Cerebellar nuclear complex (tissue), 1 donor: Measurements from ENCODE around the gene APOD.
"Not testable (repeated sequence)": the region's sequence is repeated elsewhere in the genome, so short reads cannot be mapped to it uniquely, and the experiment has no call there.

Experiments
- DNase-seq, 2 experiments: peaks; one replicate each; lab custom pipeline; 2025; lab: John Stamatoyannopoulos, UW

Gene APOD

GRCh38 chr3:195583831-195584542, at the start of gene APOD:
APOD (minus strand) TSS chr3:195583940; CDS start chr3:195579461, 4,479 bp downstream.
- DNase-seq: no peak

DNA sequence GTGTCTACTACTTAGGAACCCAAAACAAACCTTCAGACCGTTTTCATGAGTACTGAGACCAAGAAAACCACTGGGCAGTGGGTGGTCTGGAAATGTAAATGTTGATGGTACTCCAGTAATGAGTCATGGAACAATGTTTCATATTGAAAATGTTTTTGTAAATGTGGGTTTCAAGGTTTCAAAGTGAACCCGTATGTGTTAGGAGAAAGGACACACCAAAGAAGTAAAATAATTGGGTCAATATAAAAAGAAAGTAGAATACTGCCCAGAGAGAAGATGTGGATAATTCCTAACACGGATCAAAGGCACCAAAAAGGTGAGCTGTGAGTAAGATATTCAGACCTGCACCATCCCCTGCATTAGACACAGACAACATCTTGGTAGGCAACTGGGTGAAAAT, 49.6 kb upstream of the APOD start:
- DNase-seq: not testable (repeated sequence)

GRCh38 chr3:195632501-195633185, 48.9 kb upstream of the APOD start:
- DNase-seq: not testable (repeated sequence)

- not testable (repeated sequence) for DNase-seq
These were observed 48.3 kb upstream of the APOD start for GRCh38 chr3:195632046-195632445.

DNA sequence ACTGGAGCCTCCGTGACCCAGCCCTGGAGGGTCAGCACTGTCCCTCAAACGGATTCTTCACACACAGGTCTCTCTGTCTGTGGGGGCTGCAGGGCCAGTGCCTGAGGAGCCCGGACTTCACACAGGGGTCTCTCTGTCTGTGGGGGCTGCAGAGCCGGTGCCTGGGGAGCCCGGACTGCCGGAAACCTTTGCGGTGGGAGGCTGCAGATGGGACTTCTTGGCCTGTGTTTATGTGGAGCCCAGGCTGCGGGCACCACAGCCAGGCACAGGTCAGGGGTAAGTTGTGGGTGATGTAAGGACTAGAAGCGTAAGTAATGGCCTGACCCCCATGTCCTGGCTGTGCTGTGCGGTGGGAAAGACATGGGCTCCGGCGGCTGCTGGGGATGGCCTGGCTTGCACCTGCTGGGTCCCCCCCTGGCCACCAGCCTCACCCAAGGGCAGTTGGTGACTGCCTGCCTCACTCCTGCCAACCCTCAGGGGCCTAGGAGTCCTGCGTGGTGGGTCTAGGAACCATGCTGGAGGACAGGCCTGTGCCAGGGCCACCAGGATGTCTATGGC, 47.3 kb upstream of the APOD start:
- not testable (repeated sequence) for DNase-seq

DNA sequence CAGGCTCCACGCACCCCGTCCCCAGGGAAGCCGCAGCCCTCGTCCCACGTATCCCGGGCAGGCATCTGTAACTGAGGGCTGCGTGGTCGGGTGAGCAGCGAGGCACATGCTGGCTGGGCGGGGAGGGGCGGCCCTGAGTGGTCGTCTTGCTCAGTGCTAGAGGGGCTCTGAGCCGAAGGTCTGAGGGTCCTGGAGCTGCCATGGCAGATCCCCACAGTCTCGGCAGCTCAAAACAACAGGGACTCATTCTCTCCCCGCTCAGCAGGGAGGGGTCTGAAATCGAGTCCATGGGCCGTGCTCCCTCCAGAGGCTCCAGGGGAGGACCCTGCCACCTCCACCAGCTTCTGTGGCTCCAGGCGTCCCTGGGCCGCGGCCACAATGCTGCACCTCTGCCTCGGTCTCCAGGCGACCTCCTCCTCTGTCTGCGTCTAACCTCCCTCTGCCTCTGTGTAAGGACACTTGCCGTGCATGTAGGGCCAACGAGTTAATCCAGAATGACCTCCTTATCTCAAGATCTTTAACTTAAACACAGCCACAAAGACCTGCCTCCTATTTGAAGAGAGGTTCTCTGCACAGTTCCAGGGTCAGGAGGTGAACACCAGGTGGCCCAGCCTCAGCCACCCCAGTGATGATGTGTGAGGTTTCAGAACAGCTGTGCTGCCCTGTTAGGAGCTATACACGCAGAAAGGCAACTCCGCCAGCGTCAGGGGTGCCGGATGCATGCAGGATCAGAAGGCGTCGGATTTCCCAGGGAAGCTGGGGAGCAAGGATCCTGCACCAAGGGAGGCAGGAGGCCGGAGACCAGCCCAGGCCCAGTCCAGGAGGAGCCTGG, 46.6 kb upstream of the APOD start:
- not testable (repeated sequence) for DNase-seq

DNA sequence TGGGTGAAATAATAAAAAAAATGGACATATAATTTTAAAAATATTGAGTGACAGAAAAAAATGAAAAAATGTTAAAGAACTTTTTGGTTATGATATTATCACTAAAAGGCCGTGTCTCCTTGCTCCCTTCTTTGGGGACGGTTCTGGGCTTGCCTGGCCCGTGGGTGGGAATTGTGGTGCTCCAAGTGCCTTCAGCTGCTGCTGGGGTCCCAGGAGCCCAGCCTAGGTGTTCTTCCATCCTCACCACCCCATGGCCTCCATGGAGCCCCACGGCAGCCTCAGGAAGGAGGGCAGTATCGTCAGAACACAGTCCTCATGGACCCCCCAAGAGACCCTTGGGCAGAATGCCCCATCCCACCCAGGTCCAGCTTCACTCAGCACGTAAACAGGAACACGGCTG, 45.9 kb upstream of the APOD start:
- DNase-seq: not testable (repeated sequence)

DNA sequence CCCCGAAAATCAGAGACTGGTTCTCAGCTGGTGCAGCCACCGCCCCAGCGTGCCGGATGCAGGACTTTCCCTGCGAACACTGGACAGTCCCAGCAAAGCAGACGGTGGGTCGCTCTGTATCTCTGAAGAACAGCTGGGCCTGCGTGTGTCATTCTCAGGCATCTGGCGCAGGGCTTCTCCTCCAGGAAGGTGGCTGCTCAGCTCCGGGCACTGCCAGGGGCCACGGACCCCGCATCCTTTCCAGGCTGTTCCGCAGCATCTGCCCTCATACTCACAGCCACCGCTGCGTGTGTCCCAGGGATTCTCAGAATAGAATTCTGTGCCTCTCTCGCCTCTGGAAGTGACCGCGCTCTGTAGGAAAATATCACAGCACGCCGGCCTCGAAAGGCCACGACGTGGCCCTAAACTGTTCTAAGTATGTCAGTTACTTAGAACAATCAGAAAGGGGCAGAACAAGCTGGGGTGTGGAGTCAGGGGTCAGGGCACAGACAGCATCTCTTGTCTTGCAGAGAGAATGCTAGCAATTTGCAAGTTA, 44.7 kb upstream of the APOD start:
- not testable (repeated sequence) for DNase-seq

DNA sequence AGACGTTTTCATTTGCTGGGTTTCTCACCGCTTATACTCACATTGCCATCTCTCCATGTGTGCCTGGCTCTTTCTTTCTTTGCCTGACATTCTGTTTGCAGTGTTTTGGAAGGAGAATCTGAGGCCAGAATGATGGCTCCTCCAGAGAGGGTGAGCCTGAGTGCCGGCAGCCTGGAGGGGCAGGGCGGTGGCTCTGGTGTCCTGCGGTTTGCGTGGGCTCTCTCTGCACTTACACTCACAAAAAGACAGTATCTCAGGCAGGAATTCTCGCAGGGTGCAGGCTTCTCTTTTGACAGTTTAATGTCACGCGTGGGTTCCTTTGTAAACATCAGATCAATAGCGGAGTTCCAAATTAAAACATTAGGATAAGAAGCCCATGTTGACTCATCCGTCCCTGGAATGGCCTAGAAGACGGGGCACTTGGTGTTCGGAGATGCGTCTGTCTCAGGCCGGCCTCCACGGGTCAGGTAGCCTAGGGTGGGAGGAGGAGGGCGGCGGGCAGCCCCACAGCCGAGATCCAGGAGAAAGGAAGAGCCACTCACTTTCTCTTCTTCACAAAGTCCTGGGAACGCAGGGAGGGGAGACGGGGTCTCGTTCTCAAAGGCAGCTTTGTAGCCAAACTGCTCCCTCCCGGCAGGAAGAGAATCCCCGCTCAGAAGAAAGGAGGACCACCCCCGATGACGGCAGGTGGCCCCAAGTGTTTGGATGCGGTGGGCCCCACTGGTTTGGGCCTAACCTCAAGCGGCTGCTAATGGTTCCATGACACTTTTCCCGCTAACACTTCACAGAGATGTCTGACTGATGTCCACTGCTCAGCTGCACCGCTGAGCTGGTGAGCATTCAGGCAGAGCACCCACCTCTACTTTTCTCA, 44.0 kb upstream of the APOD start:
- not testable (repeated sequence) for DNase-seq

- DNase-seq: not testable (repeated sequence)
These were observed 41.1 kb upstream of the APOD start for GRCh38 chr3:195624603-195625560.

DNA sequence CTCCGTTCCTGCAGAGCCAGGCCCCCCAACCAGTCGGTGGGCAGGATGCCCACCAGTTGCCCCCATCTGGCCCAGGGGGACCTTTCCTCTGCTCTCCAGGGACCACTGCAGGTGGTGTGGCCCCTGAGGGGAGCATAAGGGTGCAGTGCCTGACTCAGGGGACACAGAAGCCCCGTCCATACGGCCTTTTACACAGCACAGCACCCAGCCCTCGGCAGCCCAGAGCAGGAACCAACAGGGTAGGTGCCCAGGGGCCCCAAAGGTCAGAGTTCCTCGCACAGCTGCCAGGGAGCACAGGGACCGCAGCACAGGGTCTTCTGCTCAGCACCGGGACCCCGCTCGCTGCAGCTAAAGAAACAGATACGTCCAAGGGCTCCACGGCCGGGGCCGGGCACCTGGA, 40.4 kb upstream of the APOD start:
- DNase-seq: not testable (repeated sequence)

DNA sequence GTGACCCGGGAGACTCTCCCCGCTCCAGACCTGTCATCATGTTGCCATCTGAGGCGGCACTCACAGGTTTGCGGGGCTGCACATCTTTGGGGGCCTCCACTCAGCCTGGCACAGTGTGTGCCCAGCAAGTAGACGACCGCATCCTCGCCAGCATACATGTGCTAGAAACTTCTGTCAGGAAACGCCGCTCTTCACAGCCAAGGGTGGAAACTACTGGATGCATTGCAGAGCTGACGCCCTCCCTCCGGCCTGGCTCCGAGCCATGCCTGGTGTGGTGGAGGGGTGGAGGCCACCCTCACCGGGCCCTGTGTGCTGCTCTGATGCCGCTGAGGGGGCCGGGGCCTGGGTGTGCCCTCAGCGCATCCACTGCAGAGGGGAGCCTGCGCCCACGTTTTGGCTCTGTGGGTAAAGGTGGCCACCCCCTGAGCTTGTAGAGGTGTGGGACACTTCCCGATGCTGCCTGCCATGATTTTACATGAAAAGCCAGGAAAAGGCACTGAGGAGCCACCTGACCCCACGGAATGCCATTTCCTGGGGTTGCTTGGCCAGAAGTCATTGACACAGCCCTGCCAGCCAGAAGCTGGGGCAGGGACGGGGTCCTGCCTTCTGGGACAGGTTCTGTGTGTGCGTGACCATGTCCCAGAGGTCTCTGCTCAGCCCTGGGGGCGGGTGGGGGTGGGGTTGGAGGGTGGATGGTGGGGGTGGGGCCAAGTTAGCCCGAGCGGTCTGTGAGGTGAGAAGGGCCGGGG, 39.7 kb upstream of the APOD start:
- DNase-seq: not testable (repeated sequence)

DNA sequence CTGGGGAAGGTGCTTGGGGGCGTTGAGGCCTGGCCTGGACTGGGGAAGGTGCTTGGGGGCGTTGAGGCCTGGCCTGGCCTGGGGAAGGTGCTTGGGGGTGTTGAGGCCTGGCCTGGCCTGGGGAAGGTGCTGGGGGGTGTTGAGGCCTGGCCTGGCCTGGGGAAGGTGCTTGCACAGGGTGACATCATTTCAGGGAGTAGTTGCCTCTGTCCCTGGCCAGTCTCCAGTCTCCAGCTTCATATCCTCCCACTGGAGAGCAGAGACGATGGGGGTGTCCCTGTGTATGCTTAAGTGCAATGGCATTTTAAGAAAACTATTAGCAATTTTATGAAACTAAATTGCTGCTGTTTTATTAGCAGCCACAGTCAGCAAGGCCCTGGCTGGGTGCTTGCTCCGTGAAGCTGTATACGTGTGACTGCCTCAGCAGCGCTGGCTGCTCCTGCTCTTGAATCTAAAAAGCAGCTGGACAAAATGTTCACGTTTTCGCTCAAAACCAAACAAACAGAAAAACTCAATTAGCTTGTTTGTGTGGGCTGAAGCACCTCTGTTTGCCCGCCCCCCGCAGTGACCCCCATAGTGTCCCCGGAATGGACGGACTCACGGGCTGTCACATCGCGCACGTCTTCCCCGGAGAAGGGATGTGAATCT, 38.9 kb upstream of the APOD start:
- not testable (repeated sequence) for DNase-seq

DNA sequence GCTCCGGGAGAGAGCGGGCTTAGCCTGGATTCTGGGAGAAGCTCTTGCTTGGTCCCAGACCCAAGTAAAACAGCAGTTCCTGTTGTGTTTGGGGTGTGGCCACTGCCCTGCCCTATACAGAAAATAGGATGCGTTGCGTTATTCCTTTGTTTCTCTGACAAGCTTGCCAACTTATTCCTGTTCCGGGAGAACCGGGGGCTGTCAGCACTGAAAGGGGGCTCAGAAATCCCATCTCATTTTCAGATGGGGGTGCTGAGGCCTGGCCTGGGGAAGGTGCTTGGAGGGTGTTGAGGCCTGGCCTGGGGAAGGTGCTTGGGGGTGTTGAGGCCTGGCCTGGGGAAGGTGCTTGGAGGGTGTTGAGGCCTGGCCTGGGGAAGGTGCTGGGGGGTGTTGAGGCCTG, 38.3 kb upstream of the APOD start:
- DNase-seq: not testable (repeated sequence)

- not testable (repeated sequence) for DNase-seq
These were observed 37.4 kb upstream of the APOD start for GRCh38 chr3:195621095-195621494.

DNA sequence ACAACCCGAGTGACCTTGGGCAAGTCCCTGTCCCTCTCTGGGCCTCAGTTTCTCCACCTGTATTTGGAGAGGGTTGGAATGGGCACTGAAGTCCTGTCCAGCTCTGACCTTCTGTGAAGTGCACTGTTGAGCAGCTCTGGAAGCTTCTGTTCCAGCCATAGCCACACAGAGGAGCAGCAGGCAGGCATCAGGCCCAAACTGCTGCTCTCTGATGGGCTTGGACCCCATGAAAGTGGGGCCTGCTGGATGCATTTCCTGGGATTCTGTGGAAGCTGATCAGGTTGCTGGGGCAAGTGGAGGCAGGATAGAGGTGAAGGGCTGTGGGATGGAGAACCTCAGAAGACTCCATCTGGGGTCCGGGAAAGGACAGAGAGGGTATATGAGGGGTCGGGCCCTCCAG, 36.7 kb upstream of the APOD start:
- not testable (repeated sequence) for DNase-seq

GRCh38 chr3:195619591-195620369, 36.0 kb upstream of the APOD start:
- not testable (repeated sequence) for DNase-seq
